Epithelial cell of esophagus (primary cell): ENCODE results near the gene WWTR1.
A peak's percentile ranks its signal among the peaks of the same experiment; 100 is the strongest.

Experiments used
- DNase-seq: peaks from one replicate; pipeline ENCODE4 v3.0.0; 2010; ENCODE audit warnings: low read depth
- H3K4me3 ChIP-seq: 2 replicates; pipeline ENCODE4 v1.5.1; 2011; ENCODE audit warnings: mild to moderate bottlenecking, low read length, control low read depth
- CTCF ChIP-seq: IDR thresholded peaks from 2 replicates; pipeline ENCODE4 v1.5.1; 2011; ENCODE audit warnings: low read depth, mild to moderate bottlenecking, low read length, control low read depth, inconsistent platforms; ENCODE audit not compliant: insufficient read depth; ENCODE audit errors: missing control alignments

WWTR1 gene

GRCh38 chr3:149564079-149564478 is 93.7 kb downstream of the WWTR1 start:
- no peak for TF ChIP-seq CTCF
- H3K4me3 ChIP-seq: no peak overlapping the region
- DNase-seq: no peak

- H3K4me3 ChIP-seq: no peak overlapping the region
- no peak for DNase-seq
- no peak for TF ChIP-seq CTCF
These were observed 94.7 kb downstream of the WWTR1 start for GRCh38 chr3:149563114-149563513.

- TF ChIP-seq CTCF: no peak
- DNase-seq: no peak
These were observed 97.2 kb downstream of the WWTR1 start for GRCh38 chr3:149560617-149561016.

GRCh38 chr3:149560001-149560400 is 97.8 kb downstream of the WWTR1 start:
- TF ChIP-seq CTCF: no peak
- H3K4me3 ChIP-seq: no peak overlapping the region
- no peak for DNase-seq

More at GRCh38 chr3:149560617-149561016, 97.2 kb downstream of the WWTR1 start:
- H3K4me3 ChIP-seq: no peak overlapping the region

- no peak for DNase-seq
- TF ChIP-seq CTCF: no peak
These were observed 98.3 kb downstream of the WWTR1 start for GRCh38 chr3:149559525-149559924.

GRCh38 chr3:149555927-149556326 is 101.9 kb downstream of the WWTR1 start:
- no peak for DNase-seq
- no peak for TF ChIP-seq CTCF
- no peak overlapping the region for H3K4me3 ChIP-seq

More at GRCh38 chr3:149559525-149559924, 98.3 kb downstream of the WWTR1 start:
- H3K4me3 ChIP-seq: no peak overlapping the region

- peak; percentile 89 for DNase-seq
- no peak overlapping the region for H3K4me3 ChIP-seq
- TF ChIP-seq CTCF: no peak
These were observed 103.0 kb downstream of the WWTR1 start for GRCh38 chr3:149554826-149555225.
